PFSK-1 (cell line): ENCODE results near the gene KIRREL3.

Experiments
- POLR2AphosphoS5 ChIP-seq: IDR thresholded peaks from 2 replicates; pipeline ENCODE4 v1.6.1; 2012; ENCODE audit warnings: low read depth, mild to moderate bottlenecking, control low read depth, low read length, moderate library complexity
- REST ChIP-seq, 2 experiments: IDR thresholded peaks; 2 replicates each; pipeline versions ENCODE4 v1.6.1 to v1.8.0; 2011 to 2012; ENCODE audit warnings: low read depth in 2 of 2, low read length in 2 of 2, control low read depth in 1 of 2, inconsistent platforms in 1 of 2, mild to moderate bottlenecking in 1 of 2, moderate library complexity in 1 of 2; ENCODE audit not compliant: insufficient read depth in 1 of 2
- SIN3A ChIP-seq: IDR thresholded peaks from 2 replicates; pipeline ENCODE4 v1.6.1; 2012; ENCODE audit warnings: mild to moderate bottlenecking, low read length, moderate library complexity, borderline replicate concordance; ENCODE audit not compliant: insufficient read depth
- TAF1 ChIP-seq: IDR thresholded peaks from 2 replicates; pipeline ENCODE4 v1.6.1; 2012; ENCODE audit warnings: low read length, control low read depth, borderline replicate concordance; ENCODE audit not compliant: insufficient read depth

- TF ChIP-seq SIN3A: no peak
- TF ChIP-seq POLR2AphosphoS5: no peak
- no peak for TF ChIP-seq TAF1
- no peak for TF ChIP-seq REST (IDR thresholded peaks at IDR 0.05; ENCODE audit: insufficient read depth in 1 of 2, low read depth in 2 of 2, low read length in 2 of 2)
These were observed 560.3 kb downstream of the KIRREL3 start for GRCh38 chr11:126440276-126440675.
